H9 (cell line): ENCODE results near the gene CACNA2D4. TPM values are rescaled to one million over a fixed set of nuclear protein-coding genes. Genes with fewer than 3 reads are reported as not detected.

ENCODE experiments used
- DNase-seq: peaks from one replicate; pipeline ENCODE4 v3.0.0-alpha.2; 2017
- H2AFZ ChIP-seq: one replicate; pipeline ENCODE4 v1.6.1; 2013; ENCODE audit warnings: mild to moderate bottlenecking, low read length, control low read depth, moderate library complexity
- H2AK5ac ChIP-seq: 2 replicates; pipeline ENCODE4 v1.6.1; 2013; ENCODE audit warnings: low read length, control low read depth, mixed read lengths; ENCODE audit not compliant: insufficient read length
- H2BK120ac ChIP-seq: one replicate; pipeline ENCODE4 v1.6.1; 2013; ENCODE audit warnings: low read depth, mild to moderate bottlenecking, low read length, control low read depth, inconsistent platforms; ENCODE audit not compliant: poor library complexity, severe bottlenecking
- H2BK12ac ChIP-seq: 2 replicates; pipeline ENCODE4 v1.6.1; 2013; ENCODE audit warnings: low read length, control low read depth, mixed read lengths, low read depth; ENCODE audit not compliant: insufficient read length
- H2BK15ac ChIP-seq: 2 replicates; pipeline ENCODE4 v1.6.1; 2013; ENCODE audit warnings: low read depth, low read length, control low read depth
- H2BK20ac ChIP-seq: one replicate; pipeline ENCODE4 v1.6.1; 2013; ENCODE audit warnings: low read depth, mild to moderate bottlenecking, low read length, control low read depth, inconsistent platforms; ENCODE audit not compliant: poor library complexity, severe bottlenecking
- H2BK5ac ChIP-seq: 2 replicates; pipeline ENCODE4 v1.6.1; 2013; ENCODE audit warnings: low read length, control low read depth, mixed read lengths; ENCODE audit not compliant: insufficient read length
- H3K14ac ChIP-seq: 2 replicates; pipeline ENCODE4 v1.6.1; 2013; ENCODE audit warnings: low read length, control low read depth; ENCODE audit not compliant: insufficient read depth
- H3K18ac ChIP-seq: 2 replicates; pipeline ENCODE4 v1.6.1; 2013; ENCODE audit warnings: low read depth, mild to moderate bottlenecking, mixed read lengths, low read length, control low read depth; ENCODE audit not compliant: insufficient read length
- H3K23ac ChIP-seq: 2 replicates; pipeline ENCODE4 v1.6.1; 2013; ENCODE audit warnings: low read length, control low read depth, mixed read lengths, low read depth; ENCODE audit not compliant: insufficient read length
- H3K23me2 ChIP-seq: 2 replicates; pipeline ENCODE4 v1.6.1; 2013; ENCODE audit warnings: low read depth, mild to moderate bottlenecking, mixed read lengths, low read length, control low read depth; ENCODE audit not compliant: insufficient read length, poor library complexity, severe bottlenecking
- H3K27ac ChIP-seq: 2 replicates; pipeline ENCODE4 v1.5.1; 2013; ENCODE audit warnings: low read length, control low read depth, mixed read lengths, low read depth; ENCODE audit not compliant: insufficient read length
- H3K27me3 ChIP-seq: 2 replicates; pipeline ENCODE4 v1.6.1; 2013; ENCODE audit warnings: low read length, control low read depth, inconsistent platforms; ENCODE audit not compliant: insufficient read depth
- H3K4ac ChIP-seq: 2 replicates; pipeline ENCODE4 v1.6.1; 2013; ENCODE audit warnings: low read depth, mild to moderate bottlenecking, control low read depth, inconsistent platforms, low read length, moderate library complexity
- H3K4me1 ChIP-seq: 2 replicates; pipeline ENCODE4 v1.6.1; 2013; ENCODE audit warnings: low read length, control low read depth, inconsistent platforms; ENCODE audit not compliant: insufficient read depth
- H3K4me2 ChIP-seq: 2 replicates; pipeline ENCODE4 v1.6.1; 2013; ENCODE audit warnings: low read length, control low read depth, mixed read lengths; ENCODE audit not compliant: insufficient read length, insufficient read depth
- H3K56ac ChIP-seq: 2 replicates; pipeline ENCODE4 v1.6.1; 2013; ENCODE audit warnings: low read depth, mild to moderate bottlenecking, mixed read lengths, low read length, control low read depth; ENCODE audit not compliant: insufficient read length
- H3K79me1 ChIP-seq: 2 replicates; pipeline ENCODE4 v1.6.1; 2013; ENCODE audit warnings: low read depth, mild to moderate bottlenecking, moderate library complexity, low read length, control low read depth, inconsistent platforms; ENCODE audit not compliant: insufficient read depth, poor library complexity, severe bottlenecking
- H3K79me2 ChIP-seq: 2 replicates; pipeline ENCODE4 v1.6.1; 2013; ENCODE audit warnings: low read length, control low read depth, inconsistent platforms; ENCODE audit not compliant: insufficient read depth
- H3K9ac ChIP-seq: 2 replicates; pipeline ENCODE4 v1.6.1; 2013; ENCODE audit warnings: low read length, control low read depth, mixed read lengths; ENCODE audit not compliant: insufficient read length; ENCODE audit errors: extremely low read depth
- H3K9me3 ChIP-seq: one replicate; pipeline ENCODE4 v1.6.1; 2013; ENCODE audit warnings: low read depth, low read length, inconsistent platforms; ENCODE audit not compliant: control insufficient read depth
- H3T11ph ChIP-seq: one replicate; pipeline ENCODE4 v1.6.1; 2013; ENCODE audit warnings: mild to moderate bottlenecking, low read length, control low read depth, inconsistent platforms
- H4K20me1 ChIP-seq: one replicate; pipeline ENCODE4 v1.6.1; 2013; ENCODE audit not compliant: control insufficient read depth, insufficient read length, insufficient read depth
- H4K5ac ChIP-seq: 2 replicates; pipeline ENCODE4 v1.6.1; 2013; ENCODE audit warnings: low read depth, mild to moderate bottlenecking, mixed read lengths, low read length, control low read depth; ENCODE audit not compliant: insufficient read length
- H4K8ac ChIP-seq: replicated peaks from 2 replicates; pipeline ENCODE4 v1.6.1; 2013; ENCODE audit warnings: low read length, control low read depth, mixed read lengths, low read depth; ENCODE audit not compliant: insufficient read length
- H4K91ac ChIP-seq: 2 replicates; pipeline ENCODE4 v1.6.1; 2013; ENCODE audit warnings: low read depth, mild to moderate bottlenecking, moderate library complexity, mixed read lengths, low read length, control low read depth; ENCODE audit not compliant: insufficient read length
- H3K27ac Mint-ChIP-seq, 3 experiments: 2 replicates in 2 of 3; 3 replicates in 1 of 3; pipeline ENCODE4 v1.8.0; 2020 to 2021; ENCODE audit warnings: mixed read lengths in 3 of 3, mild to moderate bottlenecking in 1 of 3, moderate library complexity in 1 of 3
- H3K27me3 Mint-ChIP-seq: 2 replicates; pipeline ENCODE4 v1.8.0; 2021; ENCODE audit warnings: low read depth, mild to moderate bottlenecking, moderate library complexity, mixed read lengths
- H3K36me3 Mint-ChIP-seq, 3 experiments: 2 replicates in 2 of 3; 3 replicates in 1 of 3; pipeline ENCODE4 v1.8.0; 2020 to 2021; ENCODE audit warnings: low read depth in 3 of 3, mixed read lengths in 3 of 3; ENCODE audit not compliant: insufficient read depth in 1 of 3
- H3K4me1 Mint-ChIP-seq, 2 experiments: 2 replicates each; pipeline ENCODE4 v1.8.0; 2020; ENCODE audit warnings: mixed read lengths in 2 of 2
- H3K4me3 Mint-ChIP-seq, 2 experiments: 2 replicates in 1 of 2; 3 replicates in 1 of 2; pipeline ENCODE4 v1.8.0; 2020 to 2021; ENCODE audit warnings: mild to moderate bottlenecking in 2 of 2, mixed read lengths in 2 of 2, moderate library complexity in 1 of 2
- H3K9me3 Mint-ChIP-seq, 2 experiments: 2 replicates in 1 of 2; 3 replicates in 1 of 2; pipeline ENCODE4 v1.8.0; 2020; ENCODE audit warnings: mild to moderate bottlenecking in 2 of 2, mixed read lengths in 2 of 2, moderate library complexity in 1 of 2
- WGBS: extraction: QIAGEN DNeasy Blood & Tissue Kit; methylation state at CpG from one replicate; pipeline ENCODE4 v1.1.7; 2013; ENCODE audit warnings: missing lambda C conversion rate, low lambda C conversion rate, mixed read lengths; ENCODE audit not compliant: insufficient read length; ENCODE audit errors: extremely low coverage; 5-methylcytosine and 5-hydroxymethylcytosine counted together
- total RNA-seq: library from RNA; stranded (reverse); gene quantifications from 2 replicates; pipeline ENCODE4 v1.2.1, GENCODE V29; 2021
- TF ChIP-seq, protein P1 (sequence below): fragments of 200-600 bp; sonication (generic); conservative IDR thresholded peaks from 3 replicates; pipeline ENCODE4 v1.8.0; 2021; ENCODE audit warnings: antibody characterized with exemption, mild to moderate bottlenecking

The CACNA2D4 gene
- total RNA-seq, 1 experiment from 2014 or later, result 0.79 TPM

DNA sequence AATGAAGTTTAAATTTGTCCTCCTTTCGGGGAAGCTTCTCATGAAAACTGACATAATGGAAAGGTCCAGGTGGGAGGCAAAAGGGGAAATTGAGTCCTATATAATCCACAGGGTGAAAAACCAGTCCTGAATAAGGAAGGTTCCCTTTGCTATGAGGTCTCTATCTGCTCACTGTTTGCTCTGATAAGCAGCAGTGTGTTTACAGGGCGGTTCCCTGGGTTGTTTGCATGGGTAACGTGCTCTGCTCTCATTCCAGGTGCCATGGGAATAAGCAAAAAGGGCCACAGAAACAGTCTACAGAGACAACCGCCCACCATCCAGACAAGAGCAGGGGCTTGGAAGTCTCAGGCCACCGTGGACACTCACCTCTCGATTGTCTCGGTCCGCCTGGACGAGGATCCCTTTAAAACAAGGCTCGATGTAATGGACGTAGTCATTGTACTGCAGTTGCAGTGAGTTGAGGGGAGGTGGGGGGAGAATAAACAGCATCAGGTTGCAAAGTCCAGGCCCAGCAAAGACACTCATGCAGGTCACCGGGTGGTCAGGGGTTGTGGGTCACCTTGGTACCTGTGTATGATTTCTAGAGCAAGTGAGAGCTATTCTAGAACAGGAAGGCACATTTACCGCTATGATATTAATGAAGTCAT lies 32.7 kb downstream of the CACNA2D4 start:
- Histone ChIP-seq H3K4me1 (no peaks in the 10 kb centered on the region), H3K23me2 (peaks cover 2% of the 10 kb centered on the region), H3K9ac (no peak overlapping the region), H3K14ac (no peak overlapping the region), H3K9me3 (no peaks in the 10 kb centered on the region), H3K18ac (no peak overlapping the region), H3K79me1 (no peaks in the 10 kb centered on the region), H4K8ac (no peak overlapping the region), H2BK20ac (no peak overlapping the region), H2BK5ac (no peak overlapping the region), H4K5ac (no peak overlapping the region), H3K23ac (no peak overlapping the region), H2BK120ac (no peak overlapping the region), H3K56ac (no peak overlapping the region), H2BK15ac (no peak overlapping the region), H4K91ac (no peak overlapping the region), H2AFZ (no peak overlapping the region), H3K79me2 (no peaks in the 10 kb centered on the region), H2BK12ac (no peak overlapping the region), H2AK5ac (no peak overlapping the region), H3K4ac (no peak overlapping the region), H3K4me2 (no peak overlapping the region), H3K27ac (no peak overlapping the region), H4K20me1 (no peaks in the 10 kb centered on the region), H3T11ph (no peak overlapping the region), H3K27me3 (no peaks in the 10 kb centered on the region)
- TF ChIP-seq, protein P1, sequence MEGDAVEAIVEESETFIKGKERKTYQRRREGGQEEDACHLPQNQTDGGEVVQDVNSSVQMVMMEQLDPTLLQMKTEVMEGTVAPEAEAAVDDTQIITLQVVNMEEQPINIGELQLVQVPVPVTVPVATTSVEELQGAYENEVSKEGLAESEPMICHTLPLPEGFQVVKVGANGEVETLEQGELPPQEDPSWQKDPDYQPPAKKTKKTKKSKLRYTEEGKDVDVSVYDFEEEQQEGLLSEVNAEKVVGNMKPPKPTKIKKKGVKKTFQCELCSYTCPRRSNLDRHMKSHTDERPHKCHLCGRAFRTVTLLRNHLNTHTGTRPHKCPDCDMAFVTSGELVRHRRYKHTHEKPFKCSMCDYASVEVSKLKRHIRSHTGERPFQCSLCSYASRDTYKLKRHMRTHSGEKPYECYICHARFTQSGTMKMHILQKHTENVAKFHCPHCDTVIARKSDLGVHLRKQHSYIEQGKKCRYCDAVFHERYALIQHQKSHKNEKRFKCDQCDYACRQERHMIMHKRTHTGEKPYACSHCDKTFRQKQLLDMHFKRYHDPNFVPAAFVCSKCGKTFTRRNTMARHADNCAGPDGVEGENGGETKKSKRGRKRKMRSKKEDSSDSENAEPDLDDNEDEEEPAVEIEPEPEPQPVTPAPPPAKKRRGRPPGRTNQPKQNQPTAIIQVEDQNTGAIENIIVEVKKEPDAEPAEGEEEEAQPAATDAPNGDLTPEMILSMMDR, result no peak
- peaks cover 0 to 3% of the 10 kb centered on the region in 2 experiments; a peak in 1 of 5 replicates for H3K9me3 Mint-ChIP-seq
- H3K27me3 Mint-ChIP-seq, result no peaks in the 10 kb centered on the region; the same call in 1 of the 2 replicates
- WGBS, result no CpG with 5 or more reads among the region's 13 CpGs
- no peak overlapping the region for H3K4me3 Mint-ChIP-seq
- no peak for DNase-seq
- H3K4me1 Mint-ChIP-seq, result peaks cover 4% of the 10 kb centered on the region in 2 experiments
- peaks cover 0 to 5% (median 0%) of the 10 kb centered on the region in 3 experiments; a peak in 2 of 7 replicates for H3K36me3 Mint-ChIP-seq
- H3K27ac Mint-ChIP-seq, result no peak overlapping the region; a peak in 1 of 7 replicates
